Measurements from ENCODE around the gene TMEM134.
"Not testable (repeated sequence)": the region's sequence is repeated elsewhere in the genome, so short reads cannot be mapped to it uniquely, and the experiment has no call there.

The TMEM134 gene

GRCh38 chr11:67485873-67486361 lies 16.9 kb upstream of the TMEM134 start:
- not testable (repeated sequence) for DNase-seq (ENCODE audit: low spot score)

- no peak for DNase-seq (ENCODE audit: low spot score)
These were observed 15.8 kb upstream of the TMEM134 start for GRCh38 chr11:67484847-67485311.

DNA sequence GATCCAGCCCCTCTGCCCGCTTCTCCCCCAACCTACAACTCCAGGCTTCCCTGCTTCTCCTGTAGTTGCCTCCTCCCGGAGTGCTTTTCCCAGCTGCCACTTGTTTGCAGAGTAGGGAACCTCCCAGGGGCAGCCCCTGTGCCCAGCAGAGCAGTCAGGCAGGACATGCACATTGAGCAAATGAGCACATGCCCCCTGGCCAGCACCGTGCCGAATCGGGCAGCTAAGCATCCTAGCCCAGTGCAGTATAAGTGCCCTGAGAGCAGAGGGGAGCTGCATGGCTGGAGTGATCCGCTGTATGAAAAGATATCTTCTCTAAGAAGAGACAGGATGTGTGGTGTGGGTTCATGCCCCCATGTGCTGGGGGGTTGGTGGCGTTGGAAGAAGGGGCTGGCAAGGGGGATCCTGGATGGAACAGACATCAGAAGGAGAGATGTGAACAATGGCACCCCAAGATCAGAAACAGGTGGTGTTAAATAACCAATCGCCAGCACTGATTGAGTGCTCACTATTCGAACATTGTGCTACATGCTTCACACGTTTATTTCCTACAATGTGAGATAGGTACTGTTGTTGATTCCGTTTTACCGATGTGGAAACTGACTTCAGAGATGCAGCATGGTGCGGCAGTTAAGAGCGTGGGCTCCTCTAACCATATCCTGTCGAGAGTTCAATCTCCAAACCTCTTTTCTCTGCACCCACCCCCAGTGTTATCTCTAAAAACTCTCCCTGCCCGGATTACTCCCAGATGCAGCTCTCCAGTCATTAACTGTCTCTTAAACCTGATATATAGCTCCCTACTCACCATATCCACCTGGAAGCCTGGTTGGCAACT lies 15.0 kb upstream of the TMEM134 start:
- no peak for DNase-seq (ENCODE audit: low spot score)

- DNase-seq (ENCODE audit: low spot score): peak; percentile 98
These were observed 14.1 kb upstream of the TMEM134 start, which contains the start of gene AIP for GRCh38 chr11:67482827-67483798. Gene AIP (plus strand): TSS chr11:67483026. CDS start chr11:67483159, 133 bp downstream.

GRCh38 chr11:67482275-67482826 lies 13.3 kb upstream of the TMEM134 start:
- DNase-seq (ENCODE audit: low spot score): no peak

DNA sequence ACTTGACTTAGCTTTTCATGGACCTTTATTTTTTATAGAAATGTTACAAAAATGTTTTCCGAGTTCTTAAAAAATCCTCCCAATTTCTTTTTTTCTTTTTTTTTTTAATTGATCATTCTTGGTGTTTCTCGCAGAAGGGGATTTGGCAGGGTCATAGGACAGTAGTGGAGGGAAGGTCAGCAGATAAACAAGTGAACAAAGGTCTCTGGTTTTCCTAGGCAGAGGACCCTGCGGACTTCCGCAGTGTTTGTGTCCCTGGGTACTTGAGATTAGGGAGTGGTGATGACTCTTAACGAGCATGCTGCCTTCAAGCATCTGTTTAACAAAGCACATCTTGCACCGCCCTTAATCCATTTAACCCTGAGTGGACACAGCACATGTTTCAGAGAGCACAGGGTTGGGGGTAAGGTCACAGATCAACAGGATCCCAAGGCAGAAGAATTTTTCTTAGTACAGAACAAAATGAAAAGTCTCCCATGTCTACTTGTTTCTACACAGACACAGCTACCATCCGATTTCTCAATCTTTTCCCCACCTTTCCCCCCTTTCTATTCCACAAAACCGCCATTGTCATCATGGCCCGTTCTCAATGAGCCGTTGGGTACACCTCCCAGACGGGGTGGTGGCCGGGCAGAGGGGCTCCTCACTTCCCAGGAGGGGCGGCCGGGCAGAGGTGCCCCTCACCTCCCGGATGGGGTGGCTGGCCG lies 8.4 kb upstream of the TMEM134 start:
- not testable (repeated sequence) for DNase-seq (ENCODE audit: low spot score)

- not testable (repeated sequence) for DNase-seq (ENCODE audit: low spot score)
These were observed 7.6 kb upstream of the TMEM134 start for GRCh38 chr11:67476692-67477091.

GRCh38 chr11:67472882-67473281 lies 3.8 kb upstream of the TMEM134 start:
- no peak for DNase-seq (ENCODE audit: low spot score)

DNA sequence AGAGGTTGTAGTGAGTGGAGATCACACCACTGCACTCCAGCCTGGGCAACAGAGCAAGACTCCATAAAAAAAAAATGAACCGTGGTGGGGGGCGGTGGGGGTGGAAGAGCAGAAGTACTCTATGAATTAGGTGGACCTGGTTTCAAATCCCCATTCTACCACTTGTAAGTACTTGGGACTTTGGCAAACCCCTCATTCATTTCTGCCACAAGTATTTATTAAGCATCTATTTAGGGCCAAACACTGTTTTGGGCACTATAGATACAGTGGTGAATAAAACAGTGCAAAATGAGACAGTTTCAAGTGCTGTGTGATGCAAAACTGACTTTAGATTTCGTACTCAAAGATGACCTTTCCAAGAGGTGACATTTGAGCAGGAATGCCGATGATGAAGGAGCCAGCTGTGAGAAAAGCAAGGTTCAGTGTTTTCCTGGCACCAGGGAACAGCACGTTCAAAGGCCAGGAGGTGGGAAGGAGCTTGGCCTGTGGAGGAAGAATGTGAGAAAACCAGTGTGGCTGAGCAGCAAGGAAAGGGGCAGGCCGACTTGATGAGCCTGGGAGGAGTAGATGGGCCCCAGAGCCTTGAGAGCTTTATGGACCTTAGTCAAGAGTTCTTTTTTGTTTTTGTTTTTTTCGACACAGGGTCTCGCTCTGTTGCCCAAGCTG lies 1.4 kb upstream of the TMEM134 start:
- no peak for DNase-seq (ENCODE audit: low spot score)

DNA sequence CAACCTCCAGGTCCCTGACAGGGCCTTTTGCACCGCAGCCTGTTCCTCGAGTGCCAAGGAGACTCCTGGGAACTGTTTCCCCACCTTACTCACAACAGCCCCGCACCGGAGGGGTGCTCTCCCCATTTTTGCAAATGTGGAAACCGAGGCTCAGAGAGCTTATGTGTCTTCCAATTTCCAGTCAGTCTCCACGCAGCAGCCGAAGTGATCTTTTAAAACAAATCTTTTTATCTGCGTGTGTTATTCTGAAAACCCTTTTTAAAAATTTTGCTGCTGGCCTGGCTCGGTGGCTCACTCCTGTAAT lies 409 bp upstream of the TMEM134 start:
- no peak for DNase-seq (ENCODE audit: low spot score)

DNA sequence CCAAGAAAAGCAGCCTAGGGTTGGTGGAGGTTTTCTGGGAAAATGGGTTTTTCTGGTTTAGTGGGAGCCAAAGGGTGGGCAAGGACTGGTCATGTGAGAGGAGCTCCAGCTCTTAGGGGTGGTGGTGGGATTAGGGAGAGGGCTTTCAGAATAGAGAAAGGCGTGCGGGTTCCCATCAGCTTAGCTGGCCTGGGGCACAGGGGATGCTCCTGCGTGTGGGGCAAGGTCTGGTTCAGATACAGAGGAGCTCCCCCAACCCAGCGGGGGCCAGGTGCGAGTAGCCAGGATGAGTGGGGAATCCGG lies 644 bp downstream of the TMEM134 start:
- no peak for DNase-seq (ENCODE audit: low spot score)

- DNase-seq (ENCODE audit: low spot score): no peak
These were observed 995 bp downstream of the TMEM134 start for GRCh38 chr11:67468056-67468455.

- DNase-seq (ENCODE audit: low spot score): no peak
These were observed 1.9 kb downstream of the TMEM134 start for GRCh38 chr11:67466962-67467771.

DNA sequence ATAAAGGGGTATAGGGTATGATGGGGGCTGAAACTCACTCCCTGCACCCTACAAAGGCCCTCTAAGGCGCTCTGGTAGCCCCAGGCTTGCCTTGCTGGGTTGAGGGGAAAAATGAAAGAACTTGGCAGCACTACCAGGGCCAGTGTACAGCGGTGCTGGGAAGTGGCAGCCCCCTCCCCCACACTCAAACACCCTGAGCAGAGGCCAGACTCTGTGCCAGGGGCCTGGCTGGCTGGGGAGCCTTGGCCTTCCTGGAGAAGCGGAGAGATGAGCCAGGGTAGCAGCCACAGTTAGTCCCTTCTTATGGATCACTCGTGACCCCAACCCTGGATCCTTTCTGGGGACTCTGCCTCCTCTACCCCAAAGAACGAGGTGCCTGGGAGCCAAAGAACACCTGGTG lies 2.7 kb downstream of the TMEM134 start:
- no peak for DNase-seq (ENCODE audit: low spot score)

DNA sequence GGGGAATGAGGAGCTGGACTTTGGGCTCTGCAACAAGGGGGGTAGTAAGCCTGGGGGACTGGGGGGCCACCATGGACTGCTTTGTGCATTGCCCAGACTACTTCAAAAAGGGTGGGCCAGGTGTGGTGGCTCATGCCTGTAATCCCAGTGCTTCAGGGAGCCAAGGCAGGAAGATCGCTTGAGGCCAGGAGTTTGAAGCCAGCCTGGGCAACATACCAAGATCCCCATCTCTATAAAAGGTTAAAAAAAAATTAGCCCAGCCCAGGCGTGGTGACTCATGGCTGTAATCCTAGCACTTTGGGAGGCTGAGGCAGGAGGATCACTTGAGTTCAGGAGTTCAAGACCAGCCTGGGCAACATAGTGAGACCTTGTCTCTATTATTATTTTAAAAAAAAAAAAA lies 3.5 kb downstream of the TMEM134 start:
- DNase-seq (ENCODE audit: low spot score): not testable (repeated sequence)

- no peak for DNase-seq (ENCODE audit: low spot score)
These were observed 3.9 kb downstream of the TMEM134 start for GRCh38 chr11:67465189-67465510.

DNA sequence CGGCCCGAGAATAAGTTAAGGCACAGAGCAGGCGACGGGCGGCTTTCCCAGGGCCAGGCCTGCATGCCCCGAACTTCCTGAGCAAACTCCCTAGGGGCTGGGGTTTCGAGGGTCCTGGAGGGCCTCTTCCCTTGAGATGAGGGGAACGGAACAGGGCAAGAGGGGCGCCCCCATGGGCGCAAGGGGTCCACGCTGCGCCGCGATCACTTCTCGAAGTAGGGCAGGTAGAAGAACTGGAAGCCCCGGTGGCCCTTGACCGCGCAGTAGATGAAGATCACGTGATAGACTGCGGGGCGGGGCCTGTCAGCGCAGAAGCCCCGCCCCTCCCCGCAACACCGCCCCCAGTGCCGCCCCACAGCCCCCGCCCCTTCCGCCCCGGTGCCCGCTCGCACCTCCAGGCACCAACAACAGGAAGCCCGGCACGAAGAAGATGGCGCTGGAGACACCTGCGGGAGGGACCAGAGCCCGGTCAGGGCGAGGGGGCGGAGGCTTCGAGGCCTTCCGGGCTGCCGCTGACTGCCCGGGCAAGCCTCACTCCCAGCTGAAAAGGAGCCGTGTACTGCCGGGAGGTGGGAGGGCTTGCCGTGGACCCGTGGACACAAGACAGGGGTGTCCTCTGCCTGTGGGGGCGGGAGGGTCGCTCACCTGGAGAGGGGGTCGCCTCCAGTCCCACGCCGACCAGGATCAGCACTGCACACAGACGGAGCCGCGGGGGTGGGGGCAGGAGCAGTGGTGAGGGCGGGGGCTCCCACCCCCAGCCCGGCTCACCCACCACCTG lies 4.5 kb downstream of the TMEM134 start:
- DNase-seq (ENCODE audit: low spot score): peak; percentile 93

GRCh38 chr11:67463680-67464410 lies 5.2 kb downstream of the TMEM134 start:
- DNase-seq (ENCODE audit: low spot score): peak; percentile 83

- DNase-seq (ENCODE audit: low spot score): no peak
These were observed 5.9 kb downstream of the TMEM134 start for GRCh38 chr11:67463186-67463585.

Data from AG20443 (cell line).